SU-DHL-6 (cell line): ENCODE results near the gene ERVW-1.

Experiments
- H2AFZ ChIP-seq: fragments of 200-600 bp; sonication (generic); 2 replicates; pipeline ENCODE4 v1.6.1; 2014; ENCODE audit warnings: low read depth, mild to moderate bottlenecking, moderate library complexity, mixed read lengths, antibody characterized with exemption, low read length; ENCODE audit not compliant: severe bottlenecking
- H3F3A ChIP-seq: fragments of 200-600 bp; shearing (Covaris generic); 2 replicates; pipeline ENCODE4 v1.6.0; 2016; ENCODE audit warnings: antibody characterized with exemption, mild to moderate bottlenecking; ENCODE audit not compliant: insufficient read depth
- H3K27ac ChIP-seq: fragments of 200-600 bp; sonication (generic); 2 replicates; pipeline ENCODE4 v1.5.1; 2016; ENCODE audit warnings: low read depth, mild to moderate bottlenecking, low read length, moderate library complexity, mixed read lengths
- H3K27me3 ChIP-seq: fragments of 200-600 bp; sonication (generic), shearing (Covaris generic); 2 replicates; pipeline ENCODE4 v1.6.0; 2014; ENCODE audit warnings: mild to moderate bottlenecking, low read length
- H3K36me3 ChIP-seq: fragments of 200-600 bp; sonication (generic); 2 replicates; pipeline ENCODE4 v1.6.1; 2014; ENCODE audit warnings: mild to moderate bottlenecking, low read length, mixed read lengths
- H3K4me2 ChIP-seq: fragments of 300-600, 200-600 bp; shearing (Covaris generic), sonication (generic); 2 replicates; pipeline ENCODE4 v1.6.0; 2014; ENCODE audit warnings: low read length, low read depth, mild to moderate bottlenecking; ENCODE audit not compliant: poor library complexity, severe bottlenecking
- H3K4me3 ChIP-seq: fragments of 200-600 bp; sonication (generic); 2 replicates; pipeline ENCODE4 v1.5.1; 2014; ENCODE audit warnings: antibody characterized with exemption, low read length, mild to moderate bottlenecking, mixed read lengths; ENCODE audit not compliant: insufficient read depth, poor library complexity, severe bottlenecking
- H3K79me2 ChIP-seq: fragments of 200-600 bp; sonication (generic); 2 replicates; pipeline ENCODE4 v1.6.1; 2014; ENCODE audit warnings: mild to moderate bottlenecking, low read length, moderate library complexity; ENCODE audit not compliant: insufficient read depth
- H3K9ac ChIP-seq: fragments of 200-600 bp; sonication (generic); 2 replicates; pipeline ENCODE4 v1.7.0; 2014; ENCODE audit warnings: mild to moderate bottlenecking, low read length
- H3K9me2 ChIP-seq: fragments of 200-600 bp; sonication (generic); replicated peaks from 2 replicates; pipeline ENCODE4 v1.6.1; 2014; ENCODE audit warnings: low read length; ENCODE audit not compliant: insufficient read depth
- H3K9me3 ChIP-seq: fragments of 200-600 bp; sonication (generic); 2 replicates; pipeline ENCODE4 v1.6.1; 2014; ENCODE audit warnings: low read length, mixed read lengths; ENCODE audit not compliant: insufficient read depth
- H4K20me1 ChIP-seq: fragments of 200-600 bp; sonication (generic); 2 replicates; pipeline ENCODE4 v1.6.1; 2014; ENCODE audit warnings: low read depth, mild to moderate bottlenecking, antibody characterized with exemption, low read length, moderate library complexity, mixed read lengths
- CTCF ChIP-seq: fragments of 200-600 bp; sonication (generic); IDR thresholded peaks from one replicate; pipeline ENCODE4 v1.5.1; 2017; ENCODE audit warnings: antibody characterized with exemption, mild to moderate bottlenecking, low read length, moderate library complexity; ENCODE audit not compliant: insufficient read depth, poor library complexity, severe bottlenecking
- EZH2phosphoT487 ChIP-seq: fragments of 200-600 bp; sonication (generic), shearing (Covaris generic); conservative IDR thresholded peaks from 2 replicates; pipeline ENCODE4 v1.6.1; 2018; ENCODE audit warnings: mild to moderate bottlenecking, antibody characterized with exemption, low read length, moderate library complexity, mixed read lengths

The ERVW-1 gene

GRCh38 chr7:92513167-92513902, 35.6 kb upstream of the ERVW-1 start:
- Histone ChIP-seq H3K36me3 (peaks cover 30% of the 10 kb centered on the region), H2AFZ (no peak overlapping the region), H3K9me2 (no peaks in the 10 kb centered on the region), H3K79me2 (no peaks in the 10 kb centered on the region), H3K27me3 (no peaks in the 10 kb centered on the region), H4K20me1 (no peaks in the 10 kb centered on the region), H3F3A (no peaks in the 10 kb centered on the region), H3K9me3 (no peaks in the 10 kb centered on the region), H3K9ac (no peak overlapping the region), H3K27ac (no peak overlapping the region), H3K4me2 (no peak overlapping the region), H3K4me3 (no peak overlapping the region)
- TF ChIP-seq EZH2phosphoT487 (no peak), CTCF (no peak)

- Histone ChIP-seq H3K9me2 (no peaks in the 10 kb centered on the region), H3K36me3 (peaks cover 34% of the 10 kb centered on the region), H3K4me2 (no peak overlapping the region), H3K27ac (no peak overlapping the region), H2AFZ (no peak overlapping the region), H4K20me1 (no peaks in the 10 kb centered on the region), H3K79me2 (no peaks in the 10 kb centered on the region), H3K4me3 (no peak overlapping the region), H3K27me3 (no peaks in the 10 kb centered on the region), H3K9me3 (no peaks in the 10 kb centered on the region), H3K9ac (no peak overlapping the region), H3F3A (no peaks in the 10 kb centered on the region)
- TF ChIP-seq EZH2phosphoT487 (no peak), CTCF (no peak)
Observed at GRCh38 chr7:92508946-92509345, 31.2 kb upstream of the ERVW-1 start.

GRCh38 chr7:92506363-92506762, 28.6 kb upstream of the ERVW-1 start:
- Histone ChIP-seq H3F3A (no peaks in the 10 kb centered on the region; the same call in 1 of the 2 replicates), H3K9me3 (no peaks in the 10 kb centered on the region), H3K79me2 (no peaks in the 10 kb centered on the region), H3K36me3 (peaks cover 44% of the 10 kb centered on the region), H3K9ac (no peak overlapping the region), H3K9me2 (no peaks in the 10 kb centered on the region), H3K27ac (no peak overlapping the region), H3K4me2 (no peak overlapping the region), H2AFZ (no peak overlapping the region), H3K27me3 (no peaks in the 10 kb centered on the region), H4K20me1 (no peaks in the 10 kb centered on the region), H3K4me3 (no peak overlapping the region)
- TF ChIP-seq EZH2phosphoT487, result no peak
- no peak for TF ChIP-seq CTCF
